RWPE2 (cell line): ENCODE data around the gene LASP1NB.
"Not testable (repeated sequence)": the region's sequence is repeated elsewhere in the genome, so short reads cannot be mapped to it uniquely, and the experiment has no call there.

Experiments used
- ATAC-seq: fragments of 200-7000 bp; cut with Tn5 transposase; 3 replicates; pipeline ENCODE4 v1.9.1; 2021; ENCODE audit warnings: low read depth
- DNase-seq: peaks from one replicate; pipeline ENCODE4 v3.0.0-alpha.2; 2020; ENCODE audit warnings: low spot score
- H3K27ac ChIP-seq: fragments of 450-650 bp; 2 replicates; pipeline ENCODE4 v1.5.1; 2017; ENCODE audit warnings: mild to moderate bottlenecking; ENCODE audit not compliant: poor library complexity, severe bottlenecking
- H3K27me3 ChIP-seq: fragments of 250-450 bp; sonication (Bioruptor Pico); 2 replicates; pipeline ENCODE4 v1.5.1; 2021; ENCODE audit warnings: mild to moderate bottlenecking, moderate library complexity; ENCODE audit not compliant: insufficient read depth, poor library complexity, severe bottlenecking
- H3K36me3 ChIP-seq: fragments of 250-450 bp; sonication (Bioruptor Pico); 2 replicates; pipeline ENCODE4 v1.5.1; 2020; ENCODE audit warnings: low read depth, mild to moderate bottlenecking, moderate library complexity
- H3K4me1 ChIP-seq: fragments of 250-450 bp; sonication (Bioruptor Pico); 2 replicates; pipeline ENCODE4 v1.5.1; 2021; ENCODE audit warnings: mild to moderate bottlenecking, moderate library complexity; ENCODE audit not compliant: insufficient read depth, poor library complexity, severe bottlenecking
- H3K4me3 ChIP-seq: fragments of 250-450 bp; sonication (Bioruptor Pico); 2 replicates; pipeline ENCODE4 v1.5.1; 2021; ENCODE audit warnings: mild to moderate bottlenecking, moderate library complexity; ENCODE audit not compliant: severe bottlenecking
- H3K9me3 ChIP-seq: fragments of 250-450 bp; sonication (Bioruptor Pico); 2 replicates; pipeline ENCODE4 v1.5.1; 2021; ENCODE audit warnings: mild to moderate bottlenecking, moderate library complexity; ENCODE audit not compliant: severe bottlenecking
- TF ChIP-seq, protein P1 (sequence below): fragments of 450-650 bp; IDR thresholded peaks from one replicate; pipeline ENCODE4 v1.5.1; 2017; ENCODE audit warnings: mild to moderate bottlenecking, moderate library complexity; ENCODE audit not compliant: poor library complexity, severe bottlenecking

LASP1NB gene

DNA sequence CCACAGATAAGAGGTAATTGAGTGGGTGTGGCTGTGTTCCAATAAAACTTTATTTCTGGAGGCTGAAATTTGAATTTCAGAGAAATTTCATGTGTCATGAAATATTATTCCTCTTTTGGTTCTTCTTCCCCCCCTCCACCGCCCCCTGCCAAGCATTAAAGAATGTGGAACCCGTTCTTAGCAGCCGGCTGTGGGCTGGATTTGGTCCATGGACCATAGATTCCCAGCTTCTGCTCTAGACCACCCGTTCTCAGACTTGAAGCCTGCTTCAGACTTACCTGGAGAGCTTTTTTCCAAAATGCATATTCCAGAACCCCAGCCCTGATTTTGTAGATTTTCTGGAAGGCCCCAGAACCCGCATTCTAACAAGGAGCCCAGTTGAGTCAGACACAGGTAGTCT is 15.1 kb upstream of the LASP1NB start:
- peaks cover 61% of the 10 kb centered on the region for H3K36me3 ChIP-seq
- ATAC-seq (no peak), DNase-seq (no peak)
- no peaks in the 10 kb centered on the region for H3K27me3 ChIP-seq
- no peaks in the 10 kb centered on the region for H3K9me3 ChIP-seq
- H3K4me1 ChIP-seq, result peaks cover 18% of the 10 kb centered on the region
- TF ChIP-seq, protein P1, sequence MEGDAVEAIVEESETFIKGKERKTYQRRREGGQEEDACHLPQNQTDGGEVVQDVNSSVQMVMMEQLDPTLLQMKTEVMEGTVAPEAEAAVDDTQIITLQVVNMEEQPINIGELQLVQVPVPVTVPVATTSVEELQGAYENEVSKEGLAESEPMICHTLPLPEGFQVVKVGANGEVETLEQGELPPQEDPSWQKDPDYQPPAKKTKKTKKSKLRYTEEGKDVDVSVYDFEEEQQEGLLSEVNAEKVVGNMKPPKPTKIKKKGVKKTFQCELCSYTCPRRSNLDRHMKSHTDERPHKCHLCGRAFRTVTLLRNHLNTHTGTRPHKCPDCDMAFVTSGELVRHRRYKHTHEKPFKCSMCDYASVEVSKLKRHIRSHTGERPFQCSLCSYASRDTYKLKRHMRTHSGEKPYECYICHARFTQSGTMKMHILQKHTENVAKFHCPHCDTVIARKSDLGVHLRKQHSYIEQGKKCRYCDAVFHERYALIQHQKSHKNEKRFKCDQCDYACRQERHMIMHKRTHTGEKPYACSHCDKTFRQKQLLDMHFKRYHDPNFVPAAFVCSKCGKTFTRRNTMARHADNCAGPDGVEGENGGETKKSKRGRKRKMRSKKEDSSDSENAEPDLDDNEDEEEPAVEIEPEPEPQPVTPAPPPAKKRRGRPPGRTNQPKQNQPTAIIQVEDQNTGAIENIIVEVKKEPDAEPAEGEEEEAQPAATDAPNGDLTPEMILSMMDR, result no peak
- H3K27ac ChIP-seq, result no peak overlapping the region
- H3K4me3 ChIP-seq, result no peak overlapping the region

DNA sequence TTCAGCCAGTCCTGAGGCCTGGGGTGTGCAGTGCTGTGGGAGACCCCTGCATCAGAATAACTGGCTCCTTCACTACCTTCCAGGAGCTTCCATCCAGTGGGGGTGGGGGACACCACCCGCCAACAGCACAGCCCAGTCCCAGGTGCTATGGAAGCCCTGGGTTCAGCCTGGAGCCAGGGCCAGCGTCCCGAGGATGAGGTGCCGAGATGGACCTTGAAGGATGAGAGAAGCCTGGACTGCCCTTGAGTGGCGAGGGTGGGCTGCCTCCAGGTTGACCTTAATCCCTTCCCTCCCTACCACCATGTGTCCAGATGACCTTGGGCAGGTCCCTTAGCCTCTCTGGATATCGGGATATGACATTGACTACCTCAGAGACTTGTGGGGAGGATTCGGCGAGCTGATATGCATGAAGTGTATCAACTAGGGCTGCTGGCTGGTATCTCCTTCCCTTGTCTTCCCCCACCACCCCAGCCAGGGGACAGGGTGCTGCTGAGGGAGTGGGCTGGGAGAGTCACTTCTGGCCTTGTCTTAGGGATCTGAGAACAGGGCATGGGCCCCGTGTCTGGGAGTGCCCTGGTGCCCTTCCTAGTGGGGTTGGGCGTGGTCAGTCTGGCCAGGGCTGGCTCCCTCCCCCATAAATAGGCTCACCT is 14.2 kb upstream of the LASP1NB start:
- H3K27ac ChIP-seq, result no peak overlapping the region
- peaks cover 17% of the 10 kb centered on the region for H3K4me1 ChIP-seq
- no peaks in the 10 kb centered on the region for H3K9me3 ChIP-seq
- peak; percentile 44 for DNase-seq
- H3K27me3 ChIP-seq, result no peaks in the 10 kb centered on the region
- TF ChIP-seq, protein P1, result no peak
- H3K4me3 ChIP-seq, result no peak overlapping the region
- H3K36me3 ChIP-seq, result peaks cover 63% of the 10 kb centered on the region
- ATAC-seq, result no peak

DNA sequence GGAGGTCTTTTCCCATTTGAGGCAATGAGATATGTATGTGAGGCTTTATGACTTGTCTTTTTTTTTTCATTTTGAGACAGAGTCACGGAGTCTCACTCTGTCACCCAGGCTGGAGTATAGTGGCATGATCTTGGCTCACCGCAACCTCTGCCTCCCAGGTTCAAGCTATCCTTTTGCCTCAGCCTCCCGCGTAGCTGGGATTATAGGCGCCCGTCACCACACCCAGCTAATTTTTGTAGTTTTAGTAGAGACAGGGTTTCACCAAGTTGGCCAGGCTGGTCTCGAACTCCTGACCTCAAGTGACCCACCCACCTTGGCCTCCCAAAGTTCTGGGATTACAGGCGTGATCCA is 13.7 kb upstream of the LASP1NB start:
- ATAC-seq, H3K27ac ChIP-seq: not testable (repeated sequence)

DNA sequence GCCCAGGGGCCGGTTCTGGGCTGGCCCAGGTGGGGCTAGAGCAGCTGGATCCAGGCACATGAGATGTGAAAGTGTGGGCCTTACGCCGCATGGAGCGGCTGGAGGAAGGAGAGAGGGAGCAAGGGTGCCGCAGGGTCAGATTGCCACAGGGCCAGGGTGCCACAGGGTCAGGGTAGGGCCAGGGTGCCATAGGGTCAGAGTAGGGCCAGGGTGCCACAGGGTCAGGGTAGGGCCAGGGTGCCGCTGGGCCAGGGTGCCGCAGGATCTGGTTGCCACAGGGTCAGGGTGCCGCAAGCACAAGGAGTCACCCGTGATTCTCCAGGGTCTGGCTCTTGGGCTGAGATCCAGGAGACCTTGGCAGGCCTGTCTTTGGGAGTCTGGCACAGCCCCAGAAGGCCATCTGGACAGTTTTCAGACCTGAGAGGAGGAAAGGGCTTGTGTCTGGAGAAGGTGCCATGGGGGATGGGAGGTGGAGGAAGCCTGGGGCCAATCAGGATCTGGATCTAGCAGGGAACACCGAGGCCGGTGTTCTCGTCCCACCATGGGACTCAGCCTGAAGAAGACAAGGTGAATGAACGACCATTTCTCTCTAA is 13.1 kb upstream of the LASP1NB start:
- Histone ChIP-seq H3K4me1 (peaks cover 12% of the 10 kb centered on the region), H3K9me3 (no peaks in the 10 kb centered on the region), H3K4me3 (no peak overlapping the region), H3K27ac (no peak overlapping the region), H3K27me3 (no peaks in the 10 kb centered on the region), H3K36me3 (peaks cover 69% of the 10 kb centered on the region)
- TF ChIP-seq, protein P1, result no peak
- ATAC-seq (no peak), DNase-seq (peak; percentile 39)

More for the DNA sequence above, 13.7 kb upstream of the LASP1NB start:
- peaks cover 12% of the 10 kb centered on the region for H3K4me1 ChIP-seq
- H3K27me3 ChIP-seq, H3K4me3 ChIP-seq, H3K9me3 ChIP-seq: not testable (repeated sequence)
- H3K36me3 ChIP-seq, result peaks cover 63% of the 10 kb centered on the region
- peak; percentile 15 for DNase-seq

DNA sequence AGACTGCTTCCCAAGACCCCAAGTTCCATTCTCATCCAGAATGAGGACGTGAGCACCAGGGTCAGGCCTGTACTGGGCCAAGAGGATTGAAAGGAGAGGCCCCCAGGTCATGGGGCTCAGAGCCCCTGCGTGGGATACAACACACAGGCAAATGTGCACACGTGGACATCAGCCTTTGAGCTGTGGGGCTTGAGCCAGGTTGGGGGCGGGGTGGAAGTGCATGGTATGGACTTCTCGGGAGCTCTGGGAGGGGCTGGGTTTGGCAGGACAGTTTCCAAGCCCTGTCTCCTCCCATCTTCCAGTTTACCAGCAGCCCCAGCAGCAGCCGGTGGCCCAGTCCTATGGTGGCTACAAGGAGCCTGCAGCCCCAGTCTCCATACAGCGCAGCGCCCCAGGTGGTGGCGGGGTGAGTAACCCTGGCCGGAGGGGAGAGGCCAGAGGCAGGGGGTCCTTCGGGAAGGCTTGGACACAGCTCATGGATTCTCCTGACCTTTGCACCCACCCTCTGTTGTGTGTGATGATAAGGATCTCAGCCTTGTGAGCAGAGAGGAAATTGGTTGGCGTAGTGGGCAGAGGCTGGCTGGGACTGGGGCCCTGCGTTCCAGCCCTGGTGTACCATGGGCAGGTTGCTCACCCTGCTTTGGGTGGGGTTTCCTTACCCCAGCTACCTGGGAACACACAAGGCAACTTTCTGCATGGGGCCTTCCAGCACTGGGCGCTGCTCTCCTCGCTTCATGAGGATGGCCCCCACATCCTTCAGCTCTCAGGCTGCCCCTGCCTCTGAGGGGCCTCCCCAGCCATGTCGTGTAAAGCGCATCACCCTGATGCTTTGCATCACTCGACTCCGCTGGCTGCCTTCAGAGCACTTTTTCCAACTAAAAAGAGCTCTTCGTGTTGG is 10.4 kb upstream of the LASP1NB start:
- TF ChIP-seq, protein P1, result no peak
- Histone ChIP-seq H3K27me3 (no peaks in the 10 kb centered on the region), H3K4me1 (no peaks in the 10 kb centered on the region), H3K27ac (no peak overlapping the region), H3K36me3 (peaks cover 80% of the 10 kb centered on the region), H3K9me3 (no peaks in the 10 kb centered on the region), H3K4me3 (no peak overlapping the region)
- no peak for ATAC-seq
- DNase-seq, result no peak
